VCaP (cell line): ENCODE data around the gene FAM53B.
"Not testable (repeated sequence)": the region's sequence is repeated elsewhere in the genome, so short reads cannot be mapped to it uniquely, and the experiment has no call there.

Experiments used
- H3K27ac ChIP-seq: fragments of 450-650 bp; 2 replicates; pipeline ENCODE4 v1.5.1; 2017
- CTCF ChIP-seq: fragments of 450-650 bp; conservative IDR thresholded peaks from 2 replicates; pipeline ENCODE4 v1.5.1; 2017; ENCODE audit warnings: mild to moderate bottlenecking, moderate library complexity

The FAM53B gene, protein sequence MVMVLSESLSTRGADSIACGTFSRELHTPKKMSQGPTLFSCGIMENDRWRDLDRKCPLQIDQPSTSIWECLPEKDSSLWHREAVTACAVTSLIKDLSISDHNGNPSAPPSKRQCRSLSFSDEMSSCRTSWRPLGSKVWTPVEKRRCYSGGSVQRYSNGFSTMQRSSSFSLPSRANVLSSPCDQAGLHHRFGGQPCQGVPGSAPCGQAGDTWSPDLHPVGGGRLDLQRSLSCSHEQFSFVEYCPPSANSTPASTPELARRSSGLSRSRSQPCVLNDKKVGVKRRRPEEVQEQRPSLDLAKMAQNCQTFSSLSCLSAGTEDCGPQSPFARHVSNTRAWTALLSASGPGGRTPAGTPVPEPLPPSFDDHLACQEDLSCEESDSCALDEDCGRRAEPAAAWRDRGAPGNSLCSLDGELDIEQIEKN

DNA sequence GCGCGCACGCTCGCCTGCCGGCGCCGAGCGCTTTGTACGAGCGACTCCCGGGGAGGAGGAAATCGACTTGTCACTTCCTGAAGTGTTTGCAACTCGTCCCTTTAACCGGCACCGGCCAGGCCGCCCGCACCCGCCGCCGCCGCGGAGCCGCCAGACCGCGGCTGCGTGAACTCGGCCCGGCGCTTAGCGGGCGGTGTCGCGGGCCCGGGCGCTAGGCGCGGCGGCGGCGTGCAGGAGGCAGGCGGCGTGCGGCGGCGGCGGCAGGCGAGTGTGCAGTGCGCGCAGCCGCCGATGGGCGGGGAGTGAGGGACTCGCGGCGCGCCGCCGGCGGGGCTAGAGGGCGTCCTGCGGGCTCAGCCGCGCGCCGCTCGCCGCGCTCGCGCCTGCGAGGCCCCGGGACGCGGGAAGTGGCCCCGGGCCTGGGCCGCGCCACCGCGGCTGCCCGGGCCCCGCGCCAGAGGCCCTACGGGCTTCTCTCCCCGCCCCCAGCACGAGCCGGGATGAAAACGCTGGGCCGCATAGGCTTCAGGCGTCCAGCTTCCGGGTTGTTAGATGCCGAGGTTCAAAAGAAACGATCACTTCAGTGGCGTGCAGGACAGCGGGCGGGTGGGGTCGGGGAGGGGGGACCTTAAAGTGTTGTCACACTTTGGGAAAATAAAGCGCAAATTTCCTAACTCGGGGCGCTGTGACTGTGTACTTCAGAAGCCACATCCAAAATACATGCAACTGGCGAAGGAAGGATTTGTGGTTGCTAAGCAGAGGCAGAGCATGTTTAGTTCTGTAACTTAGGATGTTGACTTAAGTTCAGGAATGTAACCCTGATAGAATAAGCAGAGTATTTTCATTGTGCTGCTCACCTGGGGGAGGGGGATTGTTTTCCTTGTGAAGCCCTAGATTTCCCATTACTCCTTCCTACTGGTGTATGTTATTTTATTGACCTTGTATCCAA is at the start of gene FAM53B:
Gene FAM53B, minus strand, starts transcription at position 277 of the 949 bp plus-strand sequence. CDS start 37,665 bp downstream, outside the sequence.
- H3K27ac ChIP-seq, result peak within 1 kb of the TSS; percentile 93
- TF ChIP-seq CTCF, result 0 out of 2 replicates have a peak, but pooled peaks have one; percentile 7

DNA sequence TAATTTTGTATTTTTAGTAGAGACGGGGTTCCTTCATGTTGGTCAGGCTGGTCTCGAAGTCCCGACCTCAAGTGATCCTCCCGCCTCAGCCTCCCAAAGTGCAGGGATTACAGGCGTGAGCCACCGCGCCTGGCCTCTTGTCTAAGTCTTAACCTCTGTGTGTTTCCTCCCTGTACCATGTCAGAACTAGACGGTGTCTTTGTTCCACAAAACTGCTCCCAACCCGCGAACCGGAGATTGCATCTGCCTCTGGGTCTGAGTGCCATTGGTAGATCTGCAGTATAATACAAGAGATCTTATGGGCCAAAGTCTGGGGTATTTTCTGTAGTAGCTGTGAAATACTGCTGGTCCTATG is 48.8 kb upstream of the FAM53B start:
- no peak for TF ChIP-seq CTCF
- H3K27ac ChIP-seq, result peak overlapping the region; percentile 83; the same call in 1 of the 2 replicates

- H3K27ac ChIP-seq, result peak within 1 kb of the TSS; percentile 83
Observed at GRCh38 chr10:124791547-124792348, 47.6 kb upstream of the FAM53B start, which contains the start of gene EEF1AKMT2. Gene EEF1AKMT2, minus strand, starts transcription at chr10:124791887. Its CDS starts 54 bp downstream, at chr10:124791833.

DNA sequence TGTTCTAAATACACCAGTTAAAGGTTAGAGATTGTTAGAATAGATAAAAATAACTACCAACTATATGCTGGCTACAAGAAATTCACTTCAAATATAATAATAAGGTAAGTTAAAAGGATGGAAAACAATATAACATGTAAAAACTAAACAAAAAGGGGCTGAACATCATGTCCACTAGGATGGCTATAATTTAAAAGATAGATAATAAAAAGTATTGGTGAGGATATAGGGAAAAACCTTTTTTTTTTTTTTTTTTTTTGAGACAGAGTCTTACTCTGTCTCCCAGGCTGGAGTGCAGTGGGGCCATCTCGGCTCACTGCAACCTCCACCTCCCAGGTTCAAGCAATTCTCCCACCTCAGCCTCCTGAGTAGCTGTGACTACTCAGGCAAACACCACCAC is 38.7 kb upstream of the FAM53B start:
- not testable (repeated sequence) for H3K27ac ChIP-seq

More at GRCh38 chr10:124791547-124792348, 47.6 kb upstream of the FAM53B start, which contains the start of gene EEF1AKMT2:
- no peak for TF ChIP-seq CTCF

GRCh38 chr10:124768791-124769190 is 24.6 kb upstream of the FAM53B start:
- H3K27ac ChIP-seq, result no peak overlapping the region
- no peak for TF ChIP-seq CTCF

GRCh38 chr10:124765256-124765655 is 21.1 kb upstream of the FAM53B start:
- TF ChIP-seq CTCF, result no peak
- no peak overlapping the region for H3K27ac ChIP-seq

- TF ChIP-seq CTCF, result no peak
- no peak overlapping the region for H3K27ac ChIP-seq
Observed at GRCh38 chr10:124763267-124763666, 19.1 kb upstream of the FAM53B start.
